ENCODE measurements around the gene DNAH10.
"Not testable (repeated sequence)": the region's sequence is repeated elsewhere in the genome, so short reads cannot be mapped to it uniquely, and the experiment has no call there.

Gene DNAH10

DNA sequence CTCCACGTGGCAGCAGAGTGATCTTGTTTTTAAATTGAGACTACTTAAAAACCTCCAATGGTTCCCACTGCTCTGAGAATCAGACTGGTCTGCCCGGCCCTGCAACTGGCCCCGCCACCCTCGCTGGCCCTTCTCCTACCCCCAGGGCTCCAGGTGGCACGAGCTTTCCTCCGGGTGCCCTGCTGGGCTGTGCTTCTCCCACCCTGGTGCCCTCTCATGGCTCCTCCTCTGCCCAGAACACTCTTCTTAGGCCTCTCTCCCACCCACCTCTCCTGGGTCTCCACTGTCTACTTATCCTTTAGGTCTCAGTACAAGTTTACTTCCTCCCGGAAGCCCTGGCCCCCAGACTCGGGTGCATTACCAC is 184.0 kb downstream of the DNAH10 start:
- Histone ChIP-seq H3K4me3 (ENCODE audit: low read depth in 1 of 5, low read length in 5 of 5) (no peak overlapping the region), H3K27ac (ENCODE audit: low read depth, low read length) (no peak overlapping the region), H3K36me3 (ENCODE audit: control insufficient read depth in 5 of 5, insufficient read depth in 5 of 5, low read length in 5 of 5) (peaks cover 0 to 52% (median 47%) of the 10 kb centered on the region in 5 donors), H3K9me3 (ENCODE audit: control insufficient read depth in 5 of 5, low read length in 5 of 5) (peaks cover 0 to 7% (median 6%) of the 10 kb centered on the region in 5 donors), H3K9ac (ENCODE audit: low read length in 5 of 5) (no peak overlapping the region), H3K27me3 (ENCODE audit: control insufficient read depth in 5 of 5, insufficient read depth in 4 of 5, low read length in 5 of 5) (no peaks in the 10 kb centered on the region), H3K4me1 (ENCODE audit: control insufficient read depth in 5 of 5, insufficient read depth in 5 of 5, low read length in 5 of 5) (peaks cover 14 to 57% (median 45%) of the 10 kb centered on the region in 5 donors)

- not testable (repeated sequence) for H3K27ac ChIP-seq (ENCODE audit: low read depth, low read length); H3K9me3 ChIP-seq (ENCODE audit: control insufficient read depth in 5 of 5, low read length in 5 of 5); H3K4me3 ChIP-seq (ENCODE audit: low read depth in 1 of 5, low read length in 5 of 5); H3K9ac ChIP-seq (ENCODE audit: low read length in 5 of 5); H3K27me3 ChIP-seq (ENCODE audit: control insufficient read depth in 5 of 5, insufficient read depth in 4 of 5, low read length in 5 of 5)
- Histone ChIP-seq H3K36me3 (ENCODE audit: control insufficient read depth in 5 of 5, insufficient read depth in 5 of 5, low read length in 5 of 5) (peaks cover 0 to 46% (median 40%) of the 10 kb centered on the region in 5 donors), H3K4me1 (ENCODE audit: control insufficient read depth in 5 of 5, insufficient read depth in 5 of 5, low read length in 5 of 5) (peaks cover 14 to 56% (median 47%) of the 10 kb centered on the region in 5 donors)
These were observed 184.7 kb downstream of the DNAH10 start for GRCh38 chr12:123946516-123947505.

GRCh38 chr12:123947531-123947930 is 185.4 kb downstream of the DNAH10 start:
- Histone ChIP-seq H3K36me3 (ENCODE audit: control insufficient read depth in 5 of 5, insufficient read depth in 5 of 5, low read length in 5 of 5) (peaks cover 0 to 39% (median 33%) of the 10 kb centered on the region in 5 donors), H3K4me1 (ENCODE audit: control insufficient read depth in 5 of 5, insufficient read depth in 5 of 5, low read length in 5 of 5) (peaks cover 14 to 55% (median 48%) of the 10 kb centered on the region in 5 donors)
- H3K27me3 ChIP-seq (ENCODE audit: control insufficient read depth in 5 of 5, insufficient read depth in 4 of 5, low read length in 5 of 5); H3K27ac ChIP-seq (ENCODE audit: low read depth, low read length); H3K9ac ChIP-seq (ENCODE audit: low read length in 5 of 5); H3K4me3 ChIP-seq (ENCODE audit: low read depth in 1 of 5, low read length in 5 of 5); H3K9me3 ChIP-seq (ENCODE audit: control insufficient read depth in 5 of 5, low read length in 5 of 5): not testable (repeated sequence)

GRCh38 chr12:123948401-123948795 is 186.3 kb downstream of the DNAH10 start:
- peaks cover 0 to 30% (median 24%) of the 10 kb centered on the region in 5 donors for H3K36me3 ChIP-seq (ENCODE audit: control insufficient read depth in 5 of 5, insufficient read depth in 5 of 5, low read length in 5 of 5)
- H3K27ac ChIP-seq (ENCODE audit: low read depth, low read length), result peak overlapping the region; percentile 69
- peaks cover 12 to 46% (median 40%) of the 10 kb centered on the region in 5 donors for H3K4me1 ChIP-seq (ENCODE audit: control insufficient read depth in 5 of 5, insufficient read depth in 5 of 5, low read length in 5 of 5)
- no peak overlapping the region for H3K4me3 ChIP-seq (ENCODE audit: low read depth in 1 of 5, low read length in 5 of 5)
- no peaks in the 10 kb centered on the region for H3K27me3 ChIP-seq (ENCODE audit: control insufficient read depth in 5 of 5, insufficient read depth in 4 of 5, low read length in 5 of 5)
- H3K9ac ChIP-seq (ENCODE audit: low read length in 5 of 5), result peak overlapping the region in 1 of 5 donors; percentile 38
- H3K9me3 ChIP-seq (ENCODE audit: control insufficient read depth in 5 of 5, low read length in 5 of 5), result no peaks in the 10 kb centered on the region

- Histone ChIP-seq H3K4me3 (ENCODE audit: low read depth in 1 of 5, low read length in 5 of 5) (no peak overlapping the region), H3K4me1 (ENCODE audit: control insufficient read depth in 5 of 5, insufficient read depth in 5 of 5, low read length in 5 of 5) (peaks cover 10 to 42% (median 36%) of the 10 kb centered on the region in 5 donors), H3K27me3 (ENCODE audit: control insufficient read depth in 5 of 5, insufficient read depth in 4 of 5, low read length in 5 of 5) (no peaks in the 10 kb centered on the region), H3K9ac (ENCODE audit: low read length in 5 of 5) (peak overlapping the region in 1 of 5 donors; percentile 38), H3K36me3 (ENCODE audit: control insufficient read depth in 5 of 5, insufficient read depth in 5 of 5, low read length in 5 of 5) (peaks cover 0 to 24% (median 19%) of the 10 kb centered on the region in 5 donors), H3K9me3 (ENCODE audit: control insufficient read depth in 5 of 5, low read length in 5 of 5) (no peaks in the 10 kb centered on the region), H3K27ac (ENCODE audit: low read depth, low read length) (peak overlapping the region; percentile 69)
These were observed 187.0 kb downstream of the DNAH10 start for GRCh38 chr12:123948796-123949769.

DNA sequence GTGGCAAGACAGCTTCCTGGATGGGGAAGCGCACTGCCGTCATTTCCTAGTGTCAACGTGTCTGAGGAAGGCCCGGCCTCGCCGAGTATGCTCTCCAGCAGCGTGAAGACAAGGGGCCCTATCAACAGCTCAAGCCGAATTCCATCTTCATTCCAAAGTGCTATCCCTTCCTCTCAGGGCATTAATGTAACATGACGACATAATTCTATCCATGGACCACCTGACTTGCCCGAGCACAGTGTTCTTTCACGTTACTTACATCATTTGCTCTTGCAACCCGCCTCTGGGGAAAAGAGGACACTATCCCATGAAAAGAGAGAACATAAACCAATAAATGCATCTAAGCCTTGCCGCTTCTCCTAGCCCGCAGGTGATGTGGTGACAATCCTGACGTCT is 187.7 kb downstream of the DNAH10 start:
- Histone ChIP-seq H3K4me3 (ENCODE audit: low read depth in 1 of 5, low read length in 5 of 5) (no peak overlapping the region), H3K9ac (ENCODE audit: low read length in 5 of 5) (no peak overlapping the region), H3K9me3 (ENCODE audit: control insufficient read depth in 5 of 5, low read length in 5 of 5) (no peaks in the 10 kb centered on the region), H3K27ac (ENCODE audit: low read depth, low read length) (peak overlapping the region; percentile 69), H3K36me3 (ENCODE audit: control insufficient read depth in 5 of 5, insufficient read depth in 5 of 5, low read length in 5 of 5) (peaks cover 0 to 17% (median 13%) of the 10 kb centered on the region in 5 donors), H3K27me3 (ENCODE audit: control insufficient read depth in 5 of 5, insufficient read depth in 4 of 5, low read length in 5 of 5) (no peaks in the 10 kb centered on the region), H3K4me1 (ENCODE audit: control insufficient read depth in 5 of 5, insufficient read depth in 5 of 5, low read length in 5 of 5) (peaks cover 10 to 42% (median 36%) of the 10 kb centered on the region in 5 donors)

GRCh38 chr12:123950476-123951349 is 188.6 kb downstream of the DNAH10 start:
- H3K9ac ChIP-seq (ENCODE audit: low read length in 5 of 5), result peak overlapping the region in 1 of 5 donors; percentile 32
- H3K27ac ChIP-seq (ENCODE audit: low read depth, low read length), result peak overlapping the region; percentile 69
- H3K9me3 ChIP-seq (ENCODE audit: control insufficient read depth in 5 of 5, low read length in 5 of 5), result no peaks in the 10 kb centered on the region
- H3K4me1 ChIP-seq (ENCODE audit: control insufficient read depth in 5 of 5, insufficient read depth in 5 of 5, low read length in 5 of 5), result peaks cover 10 to 42% (median 36%) of the 10 kb centered on the region in 5 donors
- H3K36me3 ChIP-seq (ENCODE audit: control insufficient read depth in 5 of 5, insufficient read depth in 5 of 5, low read length in 5 of 5), result peaks cover 0 to 7% (median 4%) of the 10 kb centered on the region in 5 donors
- H3K4me3 ChIP-seq (ENCODE audit: low read depth in 1 of 5, low read length in 5 of 5), result peak overlapping the region in 2 of 5 donors; percentile 6 to 9
- no peaks in the 10 kb centered on the region for H3K27me3 ChIP-seq (ENCODE audit: control insufficient read depth in 5 of 5, insufficient read depth in 4 of 5, low read length in 5 of 5)

- H3K4me3 ChIP-seq (ENCODE audit: low read depth in 1 of 5, low read length in 5 of 5), result no peak overlapping the region
- H3K27ac ChIP-seq (ENCODE audit: low read depth, low read length), result no peak overlapping the region
These were observed 189.4 kb downstream of the DNAH10 start for GRCh38 chr12:123951467-123951866.

DNA sequence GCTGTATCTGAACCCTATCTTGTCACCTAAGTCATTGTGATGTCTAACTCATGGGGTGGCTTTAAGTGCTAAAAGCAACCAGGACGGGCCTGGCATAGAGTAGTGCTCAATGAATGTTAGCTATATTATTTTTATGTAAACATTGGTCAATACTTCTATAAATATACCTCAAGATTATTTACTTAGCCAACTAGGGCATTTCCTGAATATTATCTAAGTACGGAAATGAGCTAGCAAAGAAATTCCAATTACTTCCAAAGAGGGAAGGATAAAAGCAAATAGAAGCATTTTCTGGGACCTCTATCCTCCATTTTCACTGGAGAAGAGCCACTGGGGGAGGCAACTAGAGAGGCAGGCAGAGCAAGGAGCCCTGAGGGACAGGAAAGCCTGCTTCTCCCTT is 189.9 kb downstream of the DNAH10 start:
- H3K4me3 ChIP-seq (ENCODE audit: low read depth in 1 of 5, low read length in 5 of 5), result no peak overlapping the region
- no peak overlapping the region for H3K9ac ChIP-seq (ENCODE audit: low read length in 5 of 5)
- H3K27ac ChIP-seq (ENCODE audit: low read depth, low read length), result no peak overlapping the region
- H3K4me1 ChIP-seq (ENCODE audit: control insufficient read depth in 5 of 5, insufficient read depth in 5 of 5, low read length in 5 of 5), result peaks cover 10 to 42% (median 32%) of the 10 kb centered on the region in 5 donors
- peaks cover 0 to 6% (median 0%) of the 10 kb centered on the region in 5 donors for H3K36me3 ChIP-seq (ENCODE audit: control insufficient read depth in 5 of 5, insufficient read depth in 5 of 5, low read length in 5 of 5)
- H3K27me3 ChIP-seq (ENCODE audit: control insufficient read depth in 5 of 5, insufficient read depth in 4 of 5, low read length in 5 of 5), result no peaks in the 10 kb centered on the region
- no peaks in the 10 kb centered on the region for H3K9me3 ChIP-seq (ENCODE audit: control insufficient read depth in 5 of 5, low read length in 5 of 5)

More at GRCh38 chr12:123951467-123951866, 189.4 kb downstream of the DNAH10 start:
- H3K27me3 ChIP-seq (ENCODE audit: control insufficient read depth in 5 of 5, insufficient read depth in 4 of 5, low read length in 5 of 5), result no peaks in the 10 kb centered on the region
- H3K36me3 ChIP-seq (ENCODE audit: control insufficient read depth in 5 of 5, insufficient read depth in 5 of 5, low read length in 5 of 5), result peaks cover 0 to 6% (median 0%) of the 10 kb centered on the region in 5 donors
- no peak overlapping the region for H3K9ac ChIP-seq (ENCODE audit: low read length in 5 of 5)
- peaks cover 10 to 42% (median 33%) of the 10 kb centered on the region in 5 donors for H3K4me1 ChIP-seq (ENCODE audit: control insufficient read depth in 5 of 5, insufficient read depth in 5 of 5, low read length in 5 of 5)
- H3K9me3 ChIP-seq (ENCODE audit: control insufficient read depth in 5 of 5, low read length in 5 of 5), result no peaks in the 10 kb centered on the region

All from subcutaneous abdominal adipose tissue (tissue), 5 donors.